Measurements from ENCODE around the gene GPR17. TPM values are rescaled to one million over a fixed set of nuclear protein-coding genes. Genes with fewer than 3 reads are reported as not detected.

The GPR17 gene, protein sequence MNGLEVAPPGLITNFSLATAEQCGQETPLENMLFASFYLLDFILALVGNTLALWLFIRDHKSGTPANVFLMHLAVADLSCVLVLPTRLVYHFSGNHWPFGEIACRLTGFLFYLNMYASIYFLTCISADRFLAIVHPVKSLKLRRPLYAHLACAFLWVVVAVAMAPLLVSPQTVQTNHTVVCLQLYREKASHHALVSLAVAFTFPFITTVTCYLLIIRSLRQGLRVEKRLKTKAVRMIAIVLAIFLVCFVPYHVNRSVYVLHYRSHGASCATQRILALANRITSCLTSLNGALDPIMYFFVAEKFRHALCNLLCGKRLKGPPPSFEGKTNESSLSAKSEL
- not detected for total RNA-seq

DNA sequence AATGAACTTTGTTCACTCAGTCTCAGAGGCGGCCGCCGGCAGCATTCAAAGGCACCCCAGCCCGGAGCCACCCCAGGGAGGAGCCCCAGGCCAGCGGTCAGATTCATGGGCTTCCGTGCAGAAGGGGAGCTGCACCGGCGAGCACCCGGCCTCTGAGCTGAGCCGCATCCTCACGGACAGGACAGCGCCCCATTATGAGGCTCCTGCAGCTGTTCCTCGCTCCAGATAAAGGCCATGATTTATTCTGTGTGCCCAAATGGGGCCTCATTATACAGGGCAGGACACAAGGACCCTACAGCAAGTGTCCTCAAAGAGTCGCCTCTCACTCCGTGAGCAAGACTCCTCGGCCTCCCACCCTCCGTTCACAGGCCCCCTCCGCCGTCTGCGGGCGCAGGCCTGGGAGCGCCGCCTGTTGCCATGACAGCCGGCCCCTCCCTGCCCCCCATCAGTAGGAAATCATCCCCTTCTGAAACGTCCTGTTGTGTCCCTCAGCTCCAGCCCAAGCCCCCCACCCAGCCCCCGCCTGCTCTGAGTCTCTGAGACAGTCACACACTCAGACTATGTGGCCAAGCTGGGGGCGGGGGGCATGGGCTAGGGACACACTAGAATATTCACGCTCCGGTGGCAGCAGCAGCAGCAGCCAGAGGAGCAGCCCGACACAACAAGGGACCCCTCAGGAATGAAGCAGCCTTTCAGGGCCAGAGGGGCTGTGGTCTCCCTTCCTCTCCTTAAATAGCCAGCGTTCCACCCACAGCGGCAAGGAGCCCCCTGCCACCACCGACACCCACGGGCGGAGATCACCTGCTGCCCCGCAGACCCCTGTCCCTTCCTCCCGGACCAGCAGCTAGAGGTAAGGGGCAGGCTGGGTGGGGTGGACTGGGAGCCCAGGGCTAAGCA lies at the start of gene GPR17:
GPR17 (plus strand) TSS at position 759 of the 897 bp plus-strand sequence. CDS start 4,583 bp downstream, outside the sequence.
- Histone ChIP-seq H3K4me3 (ENCODE audit: low read length) (no peak within 1 kb of the TSS), H3K9me3 (ENCODE audit: low read depth, low read length) (no peaks in the 10 kb centered on the region), H3K27me3 (ENCODE audit: insufficient read depth, low read length) (no peaks in the 10 kb centered on the region), H3K4me1 (ENCODE audit: insufficient read depth, low read length) (peaks cover 32% of the 10 kb centered on the region)

DNA sequence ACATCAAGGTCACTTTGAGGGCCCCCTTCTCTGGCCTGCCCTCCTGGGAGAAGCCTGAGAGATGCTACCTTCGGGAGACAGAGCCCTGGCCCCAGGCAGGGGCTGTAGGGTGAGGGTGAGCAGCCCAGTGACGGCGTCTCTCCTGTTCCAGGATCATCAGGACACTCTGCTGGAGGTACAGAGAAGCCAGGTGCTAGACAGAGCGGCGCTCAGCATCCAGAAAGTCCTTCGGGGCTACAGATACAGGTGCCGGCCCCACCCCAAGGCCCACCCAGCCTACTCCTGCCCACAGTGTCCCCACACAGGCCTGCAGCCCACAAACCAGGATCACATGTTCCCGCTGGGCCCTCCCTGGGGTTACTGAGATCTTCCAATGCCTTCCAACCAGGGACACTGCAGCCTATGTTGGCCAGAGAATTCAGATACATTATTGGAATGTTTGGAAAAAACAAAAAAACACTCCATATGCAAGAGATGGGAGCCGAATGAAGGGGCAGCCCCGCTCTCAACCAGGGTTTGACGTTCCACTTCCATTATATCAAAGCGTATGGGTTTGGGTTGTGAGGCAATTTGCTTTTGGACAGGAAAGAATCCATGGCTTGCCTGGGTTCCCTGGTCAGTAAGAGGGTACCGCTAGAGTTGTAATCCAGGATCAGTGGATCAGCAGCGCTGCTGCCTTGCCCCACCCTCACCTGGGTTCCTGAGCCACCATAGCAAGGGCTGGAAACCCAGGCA lies 49.5 kb upstream of the GPR17 start:
- H3K27me3 ChIP-seq (ENCODE audit: insufficient read depth, low read length) = no peaks in the 10 kb centered on the region
- H3K9me3 ChIP-seq (ENCODE audit: low read depth, low read length) = no peaks in the 10 kb centered on the region
- no peak overlapping the region for H3K4me3 ChIP-seq (ENCODE audit: low read length)
- peaks cover 3% of the 10 kb centered on the region for H3K4me1 ChIP-seq (ENCODE audit: insufficient read depth, low read length)

DNA sequence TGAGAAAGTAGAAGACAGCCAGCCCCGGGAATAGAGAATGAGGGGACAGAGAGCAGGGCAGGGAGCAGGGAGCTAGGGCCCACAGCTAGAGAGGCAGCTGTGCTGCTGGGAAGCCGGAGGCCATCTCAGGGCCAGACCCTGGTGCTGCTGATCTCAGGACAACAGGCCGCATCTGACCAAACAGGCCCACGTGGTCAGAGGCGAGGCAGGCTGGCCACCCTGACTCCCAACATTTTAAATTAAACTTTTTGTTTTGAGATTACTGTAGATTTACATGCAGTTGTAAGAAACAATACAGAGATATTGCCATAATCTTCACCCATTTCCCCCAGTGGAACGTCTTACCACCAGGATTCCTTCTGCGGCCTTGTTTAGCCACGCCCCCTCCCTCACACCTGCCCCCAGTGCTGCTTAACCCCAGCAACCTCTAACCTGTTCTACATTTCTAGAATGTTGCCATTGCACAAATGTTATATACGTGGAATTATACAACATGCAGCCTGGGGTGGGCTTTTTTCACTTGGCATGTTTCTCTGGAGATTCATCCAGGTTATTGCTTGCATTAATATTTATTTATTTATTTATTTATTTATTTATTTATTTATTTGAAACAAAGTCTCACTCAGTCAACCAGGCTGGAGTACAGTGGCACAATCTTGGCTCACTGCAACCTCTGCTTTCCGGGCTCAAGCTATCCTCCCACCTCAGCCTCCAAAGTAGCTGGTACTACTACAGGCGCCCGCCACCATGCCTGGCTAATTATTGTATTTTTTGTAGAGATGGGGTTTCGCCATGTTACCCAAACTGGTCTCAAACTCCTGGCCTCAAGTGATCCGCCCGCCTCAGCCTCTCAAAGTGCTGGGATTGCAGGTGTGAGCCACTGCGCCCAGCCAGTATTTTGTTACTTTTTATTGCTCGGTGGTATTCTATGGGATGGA lies 48.6 kb upstream of the GPR17 start:
- no peaks in the 10 kb centered on the region for H3K4me1 ChIP-seq (ENCODE audit: insufficient read depth, low read length)
- H3K9me3 ChIP-seq (ENCODE audit: low read depth, low read length) = no peaks in the 10 kb centered on the region
- no peak overlapping the region for H3K4me3 ChIP-seq (ENCODE audit: low read length)
- no peaks in the 10 kb centered on the region for H3K27me3 ChIP-seq (ENCODE audit: insufficient read depth, low read length)

DNA sequence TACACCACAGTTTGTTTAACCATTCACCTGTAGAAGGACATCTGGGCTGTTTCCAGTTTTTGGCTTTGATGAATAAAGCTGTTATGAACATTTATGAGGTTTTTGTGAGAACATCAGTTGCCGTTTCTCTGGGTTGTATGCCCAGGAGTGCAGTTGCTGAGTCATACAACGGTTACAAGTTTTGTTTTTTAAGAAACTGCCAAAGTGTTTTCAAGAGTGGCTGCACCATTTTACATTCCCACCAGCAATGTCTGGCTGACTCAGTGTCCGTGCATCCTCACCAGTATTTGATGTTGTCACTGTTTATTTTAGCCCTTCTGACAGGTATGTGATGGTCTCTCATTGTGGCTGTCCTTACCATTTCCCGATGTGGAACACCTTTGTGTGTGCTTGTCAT lies 48.0 kb upstream of the GPR17 start:
- Histone ChIP-seq H3K4me1 (ENCODE audit: insufficient read depth, low read length) (no peaks in the 10 kb centered on the region), H3K9me3 (ENCODE audit: low read depth, low read length) (no peaks in the 10 kb centered on the region), H3K27me3 (ENCODE audit: insufficient read depth, low read length) (no peaks in the 10 kb centered on the region), H3K4me3 (ENCODE audit: low read length) (no peak overlapping the region)

DNA sequence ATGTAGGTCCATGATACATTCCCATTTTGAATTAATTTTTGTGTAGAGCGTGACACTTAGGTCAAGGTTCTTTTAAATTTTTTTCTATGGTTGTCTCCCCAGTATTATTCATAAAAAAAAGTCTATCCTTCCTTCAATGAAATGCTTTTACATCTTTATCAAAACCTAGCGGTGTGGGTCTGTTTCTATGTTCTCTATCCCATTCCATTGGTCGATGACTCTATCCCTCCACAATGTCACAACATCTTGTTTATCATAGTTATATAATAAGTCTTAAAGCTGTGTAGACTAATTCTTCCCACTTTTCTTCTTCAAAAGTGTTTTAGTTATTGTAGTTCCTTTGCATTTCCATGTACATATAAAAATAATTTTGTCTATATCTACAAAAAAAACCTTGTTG lies 47.2 kb upstream of the GPR17 start:
- H3K4me1 ChIP-seq (ENCODE audit: insufficient read depth, low read length) = no peaks in the 10 kb centered on the region
- H3K27me3 ChIP-seq (ENCODE audit: insufficient read depth, low read length) = no peaks in the 10 kb centered on the region
- no peak overlapping the region for H3K4me3 ChIP-seq (ENCODE audit: low read length)
- no peaks in the 10 kb centered on the region for H3K9me3 ChIP-seq (ENCODE audit: low read depth, low read length)

DNA sequence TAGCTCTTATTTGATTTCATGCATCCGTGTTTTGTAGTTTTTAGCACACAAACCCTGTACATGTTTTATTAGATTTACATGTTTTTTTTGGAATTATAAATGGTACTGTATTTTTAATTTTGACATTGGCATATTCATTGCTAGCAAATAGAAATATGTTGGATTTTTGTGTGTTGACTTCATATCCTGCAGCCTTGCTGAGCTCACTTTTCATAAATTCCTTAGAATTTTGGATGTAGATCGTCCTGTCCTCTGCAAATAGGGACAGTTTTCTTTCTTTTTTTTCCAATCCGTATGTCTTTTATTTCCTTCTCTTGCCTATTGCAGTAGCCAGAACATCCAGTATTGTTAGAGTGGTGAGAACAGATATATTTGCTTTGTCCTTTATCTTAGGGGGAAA lies 46.7 kb upstream of the GPR17 start:
- Histone ChIP-seq H3K4me3 (ENCODE audit: low read length) (no peak overlapping the region), H3K9me3 (ENCODE audit: low read depth, low read length) (no peaks in the 10 kb centered on the region), H3K27me3 (ENCODE audit: insufficient read depth, low read length) (no peaks in the 10 kb centered on the region), H3K4me1 (ENCODE audit: insufficient read depth, low read length) (no peaks in the 10 kb centered on the region)

DNA sequence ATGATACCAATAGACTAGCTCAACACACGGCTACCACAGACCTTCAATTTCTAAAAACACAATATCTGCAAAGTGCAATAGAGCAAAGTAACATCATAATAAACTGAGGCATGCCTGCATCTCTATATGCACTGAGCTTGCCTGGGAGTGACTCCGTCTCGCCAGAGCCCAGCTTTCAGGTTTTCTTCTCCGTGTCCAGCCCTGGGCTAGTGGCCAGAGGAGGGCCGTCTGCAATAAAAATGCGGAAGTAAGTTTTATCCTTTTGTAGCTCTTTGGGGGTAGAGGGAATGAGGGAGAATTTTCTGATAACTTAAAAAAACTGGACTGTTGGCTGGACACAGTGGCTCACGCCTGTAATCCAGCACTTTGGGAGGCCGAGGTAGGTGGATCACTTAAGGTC lies 41.0 kb upstream of the GPR17 start:
- Histone ChIP-seq H3K4me3 (ENCODE audit: low read length) (no peak overlapping the region), H3K9me3 (ENCODE audit: low read depth, low read length) (no peaks in the 10 kb centered on the region), H3K27me3 (ENCODE audit: insufficient read depth, low read length) (no peaks in the 10 kb centered on the region), H3K4me1 (ENCODE audit: insufficient read depth, low read length) (no peaks in the 10 kb centered on the region)

DNA sequence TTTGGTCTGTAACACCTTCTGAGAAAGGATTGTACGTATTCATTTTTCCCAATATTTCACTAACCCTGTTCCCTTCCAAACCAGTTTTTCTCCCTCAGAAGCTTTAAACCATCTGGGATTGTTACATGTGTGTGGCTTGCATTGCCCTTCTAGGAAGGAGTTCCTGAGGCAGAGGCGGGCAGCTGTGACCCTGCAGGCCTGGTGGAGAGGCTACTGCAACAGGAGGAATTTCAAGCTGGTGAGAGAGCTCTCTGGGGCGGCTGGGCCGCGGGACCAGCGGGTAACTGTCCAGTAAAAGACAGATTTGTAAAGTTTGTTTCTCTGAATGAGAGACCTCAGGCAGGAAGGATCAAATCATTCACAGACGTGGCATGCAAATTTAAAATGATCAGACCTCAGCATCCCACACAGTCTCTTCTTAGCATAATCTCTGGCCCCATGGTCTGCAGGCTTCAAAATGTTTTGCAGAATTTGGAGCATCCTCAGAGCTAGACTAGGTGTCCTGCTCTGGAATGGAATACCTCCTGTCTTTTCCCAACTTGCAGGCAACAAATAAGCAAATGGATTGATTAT lies 40.2 kb upstream of the GPR17 start:
- Histone ChIP-seq H3K4me1 (ENCODE audit: insufficient read depth, low read length) (no peaks in the 10 kb centered on the region), H3K9me3 (ENCODE audit: low read depth, low read length) (no peaks in the 10 kb centered on the region), H3K27me3 (ENCODE audit: insufficient read depth, low read length) (no peaks in the 10 kb centered on the region), H3K4me3 (ENCODE audit: low read length) (no peak overlapping the region)

DNA sequence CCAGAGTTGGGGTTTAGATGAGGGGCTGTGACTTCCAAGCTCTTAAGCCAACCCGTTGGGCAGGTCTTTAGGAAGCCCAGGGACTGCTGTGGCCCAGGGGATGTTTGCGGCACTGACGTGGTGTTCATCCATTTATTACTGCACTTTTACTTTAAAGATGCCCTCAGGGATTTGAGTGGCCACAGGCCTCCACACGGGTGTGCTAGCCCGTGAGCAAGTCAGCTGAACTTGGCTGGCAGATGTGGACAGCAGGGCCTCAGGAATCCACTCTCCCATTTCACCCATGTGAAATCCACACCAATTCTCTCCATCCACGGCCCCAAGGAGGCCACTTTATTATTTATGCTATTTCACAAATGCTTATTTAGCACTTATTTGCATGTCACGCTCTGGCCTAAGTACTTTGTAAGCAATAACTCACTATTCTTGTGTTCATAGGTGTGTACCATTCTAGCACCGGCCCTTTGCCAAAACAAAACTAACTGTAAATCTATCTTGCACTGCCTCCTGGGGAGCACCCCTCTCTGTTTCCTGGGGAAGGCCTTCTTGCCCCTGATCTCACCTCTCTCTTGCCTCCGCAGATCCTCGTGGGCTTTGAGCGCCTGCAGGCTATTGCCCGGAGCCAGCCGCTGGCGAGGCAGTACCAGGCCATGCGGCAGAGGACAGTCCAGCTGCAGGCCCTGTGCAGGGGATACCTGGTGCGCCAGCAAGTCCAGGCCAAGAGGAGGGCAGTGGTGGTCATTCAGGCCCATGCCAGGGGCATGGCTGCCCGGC lies 39.1 kb upstream of the GPR17 start:
- no peaks in the 10 kb centered on the region for H3K27me3 ChIP-seq (ENCODE audit: insufficient read depth, low read length)
- H3K4me1 ChIP-seq (ENCODE audit: insufficient read depth, low read length) = no peaks in the 10 kb centered on the region
- no peak overlapping the region for H3K4me3 ChIP-seq (ENCODE audit: low read length)
- no peaks in the 10 kb centered on the region for H3K9me3 ChIP-seq (ENCODE audit: low read depth, low read length)

DNA sequence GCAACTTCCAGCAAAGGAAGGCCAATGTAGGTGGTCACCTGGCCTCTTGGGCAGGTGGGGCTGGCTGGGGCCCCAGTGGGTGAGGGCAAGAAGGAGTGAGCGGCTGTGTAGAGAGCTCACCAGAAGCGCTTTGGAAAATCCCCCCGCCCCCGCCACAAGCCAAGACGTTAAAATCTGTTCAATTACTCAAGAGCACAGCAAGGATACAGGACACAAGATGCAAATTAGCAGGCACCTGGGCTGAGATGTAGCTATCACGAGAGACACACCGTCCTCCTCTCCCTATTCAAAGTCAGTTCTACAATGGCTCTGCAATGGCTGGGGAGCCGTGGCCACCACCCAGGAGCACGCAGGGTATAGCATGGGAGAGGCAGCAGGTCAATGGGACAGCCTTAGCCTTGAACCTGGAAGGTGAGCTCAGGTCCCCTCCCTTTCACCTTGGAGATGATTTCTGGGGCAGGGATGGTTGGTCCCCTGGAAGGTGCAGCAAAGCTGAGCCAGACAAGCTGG lies 38.5 kb upstream of the GPR17 start:
- Histone ChIP-seq H3K4me3 (ENCODE audit: low read length) (no peak overlapping the region), H3K4me1 (ENCODE audit: insufficient read depth, low read length) (no peaks in the 10 kb centered on the region), H3K9me3 (ENCODE audit: low read depth, low read length) (no peaks in the 10 kb centered on the region), H3K27me3 (ENCODE audit: insufficient read depth, low read length) (no peaks in the 10 kb centered on the region)

DNA sequence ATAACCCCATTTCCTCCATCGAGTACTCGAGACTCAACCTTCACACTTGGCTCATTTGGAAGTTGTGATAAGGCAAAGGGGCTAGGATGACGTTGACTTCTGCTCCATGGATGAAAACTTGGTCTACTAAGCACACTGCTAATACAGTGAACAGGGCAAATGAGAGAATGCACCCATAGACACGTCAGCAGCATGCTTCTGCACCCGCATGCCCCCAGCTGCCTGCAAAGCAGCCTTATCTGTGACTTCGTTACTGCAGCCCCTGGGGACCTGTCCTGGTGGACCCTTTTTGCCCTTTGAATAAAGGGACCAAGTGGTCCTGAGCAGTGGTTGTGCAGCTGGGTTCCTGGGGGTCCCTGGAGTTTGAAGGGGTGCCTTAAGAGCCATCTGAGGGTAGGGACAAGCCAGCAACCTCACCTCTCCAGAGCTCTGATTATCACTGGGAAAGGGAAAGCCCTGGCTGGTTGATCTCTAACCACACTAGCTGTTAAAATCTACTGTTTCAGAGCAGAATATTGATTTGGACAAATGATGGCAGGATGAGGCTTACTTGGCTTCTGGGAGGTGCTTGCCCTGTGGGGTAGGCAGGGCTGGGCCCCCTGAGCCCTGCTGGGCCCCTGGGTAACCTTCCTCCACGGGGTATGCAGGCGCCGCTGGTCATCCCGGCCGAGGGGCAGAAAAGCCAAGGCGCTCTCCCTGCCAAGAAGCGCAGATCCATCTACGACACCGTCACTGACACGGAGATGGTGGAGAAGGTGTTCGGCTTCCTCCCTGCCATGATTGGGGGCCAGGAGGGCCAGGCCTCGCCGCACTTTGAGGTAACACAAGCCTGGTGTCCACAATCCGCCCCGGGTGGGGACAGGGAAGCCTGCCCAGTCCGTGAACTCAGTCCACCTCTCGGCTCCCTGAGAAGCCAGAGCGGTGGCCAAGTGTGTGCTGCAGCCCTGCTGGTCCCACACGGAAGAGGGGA lies 37.6 kb upstream of the GPR17 start:
- H3K9me3 ChIP-seq (ENCODE audit: low read depth, low read length) = peaks cover 3% of the 10 kb centered on the region
- no peak overlapping the region for H3K4me3 ChIP-seq (ENCODE audit: low read length)
- H3K27me3 ChIP-seq (ENCODE audit: insufficient read depth, low read length) = no peaks in the 10 kb centered on the region
- H3K4me1 ChIP-seq (ENCODE audit: insufficient read depth, low read length) = no peaks in the 10 kb centered on the region

DNA sequence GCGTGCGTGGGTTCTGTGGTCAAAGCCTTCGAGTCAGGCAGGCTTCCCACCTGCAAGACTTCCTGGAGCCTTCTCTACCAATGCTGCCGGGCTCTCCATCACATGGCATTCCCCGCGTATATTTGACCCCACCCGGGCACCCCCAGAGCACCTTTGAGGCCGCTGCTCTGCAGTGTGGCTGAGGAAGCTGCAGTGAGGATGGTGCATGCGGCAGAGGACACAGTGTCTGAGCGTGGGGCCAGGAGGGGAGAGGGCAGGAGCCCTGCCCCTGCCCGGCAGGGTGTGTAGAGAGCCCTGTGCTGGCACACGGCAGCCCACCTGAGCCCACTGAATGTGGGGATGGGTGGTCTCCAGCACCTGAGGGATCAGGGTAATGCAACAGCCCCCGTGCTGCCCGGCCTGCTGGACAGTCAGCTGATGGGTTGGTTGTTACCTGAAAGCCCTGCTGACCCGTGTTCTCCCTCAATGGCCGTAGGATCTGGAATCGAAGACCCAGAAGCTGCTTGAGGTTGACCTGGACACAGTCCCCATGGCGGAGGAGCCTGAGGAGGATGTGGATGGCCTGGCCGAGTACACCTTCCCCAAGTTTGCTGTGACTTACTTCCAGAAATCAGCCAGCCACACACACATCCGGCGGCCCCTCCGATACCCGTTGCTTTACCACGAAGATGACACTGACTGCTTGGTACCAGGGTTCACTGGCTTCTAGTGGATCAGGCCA lies 36.8 kb upstream of the GPR17 start:
- Histone ChIP-seq H3K4me1 (ENCODE audit: insufficient read depth, low read length) (no peaks in the 10 kb centered on the region), H3K4me3 (ENCODE audit: low read length) (no peak overlapping the region), H3K9me3 (ENCODE audit: low read depth, low read length) (peaks cover 6% of the 10 kb centered on the region)

More for the DNA sequence above, 36.8 kb upstream of the GPR17 start:
- H3K27me3 ChIP-seq (ENCODE audit: insufficient read depth, low read length) = no peaks in the 10 kb centered on the region

Measured in mononuclear cell (primary cell).